Heart right ventricle (tissue), 16 donors: ENCODE measurements around the gene PPP6C. TPM values are rescaled to one million over a fixed set of nuclear protein-coding genes. Genes with fewer than 3 reads are reported as not detected.

Source experiments
- ATAC-seq, 8 donors: fragments of 200-7000 bp; cut with Tn5 transposase; one replicate each; pipeline ENCODE4 v1.9.1; 2020; ENCODE audit warnings: mild to moderate bottlenecking in 8 of 8, moderate library complexity in 8 of 8, moderate number of reproducible peaks in 1 of 8
- DNase-seq, 2 donors: peaks; one replicate each; pipeline ENCODE4 v3.0.0-alpha.2; 2020
- H3K27ac ChIP-seq, 10 donors: fragments of 200-600 bp; sonication (generic) in 2 of 10; one replicate each; pipeline versions ENCODE4 v1.5.0 to v1.8.0; 2020 to 2022; ENCODE audit warnings: mild to moderate bottlenecking in 3 of 10
- H3K27me3 ChIP-seq, 7 donors: fragments of 200-600 bp; one replicate each; pipeline ENCODE4 v1.8.0; 2021 to 2022; ENCODE audit warnings: mild to moderate bottlenecking in 2 of 7
- H3K36me3 ChIP-seq, 9 donors: fragments of 200-600 bp; sonication (generic) in 1 of 9; one replicate each; pipeline versions ENCODE4 v1.5.0 to v1.8.0; 2020 to 2022; ENCODE audit warnings: mild to moderate bottlenecking in 2 of 9
- H3K4me1 ChIP-seq, 9 donors: fragments of 200-600 bp; sonication (generic) in 1 of 9; one replicate each; pipeline versions ENCODE4 v1.5.0 to v1.8.0; 2020 to 2022; ENCODE audit warnings: mild to moderate bottlenecking in 4 of 9
- H3K4me3 ChIP-seq, 10 donors: fragments of 200-600 bp; sonication (generic) in 2 of 10; one replicate each; pipeline versions ENCODE4 v1.5.0 to v1.8.0; 2020 to 2022; ENCODE audit warnings: mild to moderate bottlenecking in 7 of 10, moderate library complexity in 2 of 10
- H3K9me3 ChIP-seq, 11 donors: fragments of 200-600 bp in 10 of 11; sonication (generic) in 2 of 11; one replicate each; pipeline versions ENCODE4 v1.5.0 to v1.8.0; 2013 to 2022; ENCODE audit warnings: mild to moderate bottlenecking in 2 of 11, control low read depth in 1 of 11, moderate library complexity in 1 of 11
- CTCF ChIP-seq, 9 donors: fragments of 200-600 bp; sonication (generic) in 2 of 9; IDR thresholded peaks; one replicate each; pipeline versions ENCODE4 v1.5.0 to v1.8.0; 2021 to 2022; ENCODE audit warnings: antibody characterized with exemption in 9 of 9, mild to moderate bottlenecking in 5 of 9, moderate library complexity in 1 of 9
- WGBS, 2 donors: extraction: QIAGEN DNeasy Blood & Tissue Kit; methylation state at CpG; one replicate each; pipeline ENCODE4 v1.1.7; 2013; ENCODE audit warnings: inconsistent platforms in 1 of 2; 5-methylcytosine and 5-hydroxymethylcytosine counted together
- intact Hi-C, 10 donors: fragments of 100-400 bp; cut with DNase I; formaldehyde crosslinking; loops; one replicate each; pipeline versions ENCODE4 v1.11.1 to v1.14.2; 2022
- polyA plus RNA-seq, 2 donors: library from polyadenylated mRNA; stranded (reverse); fragments of 200-250 nt; gene quantifications; one replicate each; pipeline ENCODE4 v1.2.3, GENCODE V29; 2013
- total RNA-seq, 10 donors: library from RNA; stranded (reverse); fragmentation: NEBNext Ultra II Directional in 3 of 10; extraction: Animal tissue kit (Norgen Biotek cat#: 25700) in 3 of 10; gene quantifications; one replicate each; pipeline versions ENCODE4 v1.2.1 to v1.2.4, GENCODE V29; 2021 to 2023
- donor health status: Arrhythmogenic right ventricular cardiomyopathy.
- donor health status: ischemic (EF 13 %, LVEDD 7.1; RV severe dilation, severe dysfunction).
- donor health status: healthy with polysubstance abuse.
- donor health status: DM: no; HTN: yes; CAD: no.
- donor health status: DM: no; HTN: no; CAD: no.
- donor health status: ischemic (EF 25% LVEDD 6.9; RV normal size, moderate dysfunction).
- donor health status: ischemic (EF 25% LVEDD 5.7; RV mildly dilated, moderate dysfunction).
- donor health status: healthy.
- donor health status: DM: yes; HTN: yes; CAD: no.
- donor health status: Ischemic cardiomyopathy.
- donor health status: ischemic (EF 35%, LVEDD 5.7; RV mildly dilated, moderate dysfunction).
- donor health status: nonischemic (EF 11% LVEDD 7.7; RV severe dilation, severe dysfunction).
- donor health status: DM: yes; HTN: yes; CAD: no.
- donor health status: PGD.
- donor health status: ischemic (EF 29% LVEDD 5.4; RV normal size, mild dysfunction).
- donor health status: nonischemic (EF 23%, LVEDD 6.1; RV moderate dilation, normal function).

PPP6C gene
- total and polyA plus RNA-seq, 12 donors: 10.3 to 41.5 (median 37.4) TPM

- no peak for ATAC-seq
- H3K4me1 ChIP-seq: peaks cover 2 to 17% (median 9%) of the 10 kb centered on the region in 9 donors
- H3K9me3 ChIP-seq: no peaks in the 10 kb centered on the region
- no peak for TF ChIP-seq CTCF (IDR thresholded peaks at IDR 0.05)
- H3K36me3 ChIP-seq: peaks cover 0 to 38% (median 7%) of the 10 kb centered on the region in 9 donors
- intact Hi-C loops: loop anchor here in 4 of 10 donors (10.0 kb wide), 3 partner anchors 201 to 291 kb away; partner anchors contain the start of genes GOLGA1 (in 2 of the 4) and WDR38 (in 1 of the 4)
- DNase-seq: no peak
- no peak overlapping the region for H3K27ac ChIP-seq
- WGBS, 2 donors: 72 to 76% methylated on average over 4 of the region's 4 CpGs
- no peak overlapping the region for H3K4me3 ChIP-seq
- no peaks in the 10 kb centered on the region for H3K27me3 ChIP-seq
Measured at GRCh38 chr9:125146247-125146646, 43.4 kb downstream of the PPP6C start.

GRCh38 chr9:125145425-125145824 lies 44.2 kb downstream of the PPP6C start:
- TF ChIP-seq CTCF (IDR thresholded peaks at IDR 0.05): no peak
- no peaks in the 10 kb centered on the region for H3K27me3 ChIP-seq
- no peak for ATAC-seq
- H3K9me3 ChIP-seq: no peaks in the 10 kb centered on the region
- H3K27ac ChIP-seq: no peak overlapping the region
- no peak overlapping the region for H3K4me3 ChIP-seq
- peaks cover 0 to 30% (median 0%) of the 10 kb centered on the region in 9 donors for H3K36me3 ChIP-seq
- intact Hi-C loops: loop anchor here in 4 of 10 donors (10.0 kb wide), 3 partner anchors 201 to 291 kb away; partner anchors contain the start of genes GOLGA1 (in 2 of the 4) and WDR38 (in 1 of the 4)
- H3K4me1 ChIP-seq: peaks cover 2 to 17% (median 11%) of the 10 kb centered on the region in 9 donors
- 69 to 79% methylated on average over 4 of the region's 4 CpGs for WGBS, 2 donors
- no peak for DNase-seq

- intact Hi-C loops: loop anchor here in 8 of 10 donors (1.0 to 10.0 kb wide), 6 partner anchors 199 to 371 kb away; partner anchors contain the start of genes GOLGA1 (in 8 of the 8), NR6A1 (in 5 of the 8) and WDR38 (in 1 of the 8)
- Histone ChIP-seq H3K36me3 (peaks cover 0 to 11% (median 0%) of the 10 kb centered on the region in 9 donors), H3K4me3 (peak within 1 kb of the TSS; percentile 57 to 78 (median 70)), H3K4me1 (peaks cover 2 to 17% (median 11%) of the 10 kb centered on the region in 9 donors), H3K9me3 (no peaks in the 10 kb centered on the region), H3K27me3 (no peaks in the 10 kb centered on the region), H3K27ac (peak within 1 kb of the TSS in 8 of 10 donors; percentile 58 to 79 (median 67))
- TF ChIP-seq CTCF (IDR thresholded peaks at IDR 0.05): peak; percentile 96 to 100 (median 99)
- WGBS, 2 donors: 1 to 2% methylated on average over 44 to 46 of the region's 46 CpGs
- DNase-seq: peak; percentile 99
- peak; percentile 100 for ATAC-seq
Measured at GRCh38 chr9:125143377-125144090, 46.1 kb downstream of the PPP6C start, which contains the start of gene SCAI. Gene SCAI (minus strand): TSS chr9:125143528. CDS start chr9:125143437, 91 bp downstream.

GRCh38 chr9:125142560-125143376 lies 46.8 kb downstream of the PPP6C start:
- Histone ChIP-seq H3K4me3 (peak overlapping the region; percentile 57 to 78 (median 70)), H3K4me1 (peaks cover 2 to 17% (median 11%) of the 10 kb centered on the region in 9 donors), H3K36me3 (peaks cover 0 to 7% (median 0%) of the 10 kb centered on the region in 9 donors), H3K27me3 (no peaks in the 10 kb centered on the region), H3K9me3 (no peaks in the 10 kb centered on the region), H3K27ac (peak overlapping the region in 8 of 10 donors; percentile 58 to 79 (median 67))
- DNase-seq (peak; percentile 4 to 19), ATAC-seq (peak in 3 of 8 donors; percentile 1 to 24 (median 16))
- TF ChIP-seq CTCF (IDR thresholded peaks at IDR 0.05): no peak
- intact Hi-C loops: loop anchor here in 8 of 10 donors (1.0 to 10.0 kb wide), 6 partner anchors 198 to 370 kb away; partner anchors contain the start of genes GOLGA1 (in 8 of the 8), NR6A1 (in 5 of the 8) and WDR38 (in 1 of the 8)
- WGBS, 2 donors: 3 to 4% methylated on average over 33 to 54 of the region's 54 CpGs
